ENCODE measurements around the gene HES5.
"Not testable (repeated sequence)": the region's sequence is repeated elsewhere in the genome, so short reads cannot be mapped to it uniquely, and the experiment has no call there.

Gene HES5

DNA sequence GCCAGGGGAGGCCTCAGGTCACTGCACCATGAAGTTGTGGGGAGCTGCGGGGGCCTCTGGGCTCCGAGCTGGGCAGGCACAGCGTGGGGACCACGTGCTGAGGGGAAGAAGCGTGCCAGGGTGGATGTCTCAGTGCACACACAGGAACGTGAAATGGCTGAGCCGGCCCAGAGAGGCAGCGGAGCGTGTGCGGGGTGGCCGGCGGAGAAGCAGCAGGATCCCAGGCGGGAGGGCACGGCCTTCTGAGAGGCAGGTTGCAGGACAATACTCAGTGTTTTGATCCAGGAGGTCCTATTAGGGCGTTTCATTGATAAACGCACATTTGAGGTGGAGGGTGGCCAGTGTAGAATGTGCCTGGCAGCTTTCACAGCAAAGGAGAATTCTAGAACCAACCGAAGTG, 39.0 kb upstream of the HES5 start:
- no peaks in the 10 kb centered on the region for H3K27me3 ChIP-seq (replicated peaks; ENCODE audit: control insufficient read depth, insufficient read depth, low read length, poor library complexity, severe bottlenecking)
- no peak overlapping the region for H3K4me3 ChIP-seq (ENCODE audit: insufficient read depth, low read depth, low read length, poor library complexity, severe bottlenecking)
- no peak for DNase-seq
- no peaks in the 10 kb centered on the region for H3K9me3 ChIP-seq (ENCODE audit: control insufficient read depth, low read length)
- peaks cover under 1% of the 10 kb centered on the region for H3K36me3 ChIP-seq (ENCODE audit: control insufficient read depth, insufficient read depth, low read length)
- H3K4me1 ChIP-seq (ENCODE audit: control insufficient read depth, insufficient read depth, low read length, poor library complexity, severe bottlenecking) = no peaks in the 10 kb centered on the region
- no peak overlapping the region for H3K27ac ChIP-seq (ENCODE audit: insufficient read depth, low read length, poor library complexity, severe bottlenecking)

DNA sequence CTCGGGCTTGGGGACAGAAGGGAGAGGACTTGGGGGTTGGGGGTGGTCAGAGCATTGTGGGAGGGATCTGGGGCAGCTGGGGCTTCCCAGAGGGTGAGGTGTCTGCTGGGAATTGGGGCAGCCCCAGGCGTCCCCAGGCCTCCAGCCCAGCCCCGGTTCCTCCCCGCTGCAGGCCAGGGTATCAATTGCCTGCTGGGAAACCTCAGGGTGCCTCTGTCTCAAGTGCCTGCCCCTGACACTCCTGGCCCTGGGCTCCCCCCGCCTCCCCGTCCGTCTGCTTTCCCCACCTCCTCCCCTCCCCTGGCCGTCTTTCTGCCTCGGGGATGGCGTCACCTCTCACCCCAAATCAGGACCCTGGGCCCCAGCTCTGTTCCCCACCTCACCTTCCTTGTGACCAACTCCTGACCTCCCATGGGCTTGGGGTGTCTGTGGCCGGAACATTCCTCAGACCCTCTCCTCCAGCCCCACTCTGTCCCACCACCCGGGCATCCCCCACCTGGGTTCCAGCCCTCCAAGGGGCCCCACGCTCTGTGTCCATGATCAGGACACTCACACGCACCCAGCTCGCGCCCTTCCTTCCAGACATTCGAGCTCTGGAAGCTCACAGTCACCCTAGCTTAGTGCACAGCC, 38.2 kb upstream of the HES5 start:
- not testable (repeated sequence) for H3K4me3 ChIP-seq (ENCODE audit: insufficient read depth, low read depth, low read length, poor library complexity, severe bottlenecking); H3K27ac ChIP-seq (ENCODE audit: insufficient read depth, low read length, poor library complexity, severe bottlenecking); H3K4me1 ChIP-seq (ENCODE audit: control insufficient read depth, insufficient read depth, low read length, poor library complexity, severe bottlenecking); H3K27me3 ChIP-seq (replicated peaks; ENCODE audit: control insufficient read depth, insufficient read depth, low read length, poor library complexity, severe bottlenecking); H3K36me3 ChIP-seq (ENCODE audit: control insufficient read depth, insufficient read depth, low read length); H3K9me3 ChIP-seq (ENCODE audit: control insufficient read depth, low read length); DNase-seq

DNA sequence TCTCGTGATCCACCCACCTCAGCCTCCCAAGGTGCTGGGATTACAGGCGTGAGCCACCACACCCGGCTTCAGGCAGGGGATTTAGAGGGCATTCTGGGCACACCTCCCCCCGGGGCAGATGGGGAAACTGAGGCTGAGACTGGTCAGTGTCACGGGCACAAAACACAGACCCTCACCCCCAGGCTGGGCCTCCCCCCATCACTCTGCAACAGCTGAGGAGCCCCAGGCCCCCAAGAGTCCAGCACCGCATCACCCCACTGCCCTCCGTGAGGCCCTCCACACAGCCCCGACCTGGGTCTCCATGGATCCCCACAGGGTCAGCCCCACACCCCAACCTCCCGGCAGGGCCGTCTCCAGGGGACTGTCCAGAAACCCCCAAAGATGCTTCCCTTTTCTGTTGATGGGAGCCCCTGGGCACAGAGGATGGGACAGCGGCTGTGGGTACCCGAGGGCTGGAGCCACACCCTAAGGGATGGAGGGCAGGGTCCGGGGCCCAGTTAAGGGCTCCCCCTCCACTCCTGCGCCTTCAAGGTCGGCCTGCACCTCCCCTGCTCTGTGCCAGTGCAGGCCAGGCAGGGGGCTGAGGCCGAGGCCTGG, 37.1 kb upstream of the HES5 start:
- DNase-seq = no peak
- H3K4me3 ChIP-seq (ENCODE audit: insufficient read depth, low read depth, low read length, poor library complexity, severe bottlenecking) = no peak overlapping the region
- H3K4me1 ChIP-seq (ENCODE audit: control insufficient read depth, insufficient read depth, low read length, poor library complexity, severe bottlenecking) = no peaks in the 10 kb centered on the region
- no peaks in the 10 kb centered on the region for H3K27me3 ChIP-seq (replicated peaks; ENCODE audit: control insufficient read depth, insufficient read depth, low read length, poor library complexity, severe bottlenecking)
- peaks cover 18% of the 10 kb centered on the region for H3K36me3 ChIP-seq (ENCODE audit: control insufficient read depth, insufficient read depth, low read length)
- H3K9me3 ChIP-seq (ENCODE audit: control insufficient read depth, low read length) = no peaks in the 10 kb centered on the region
- H3K27ac ChIP-seq (ENCODE audit: insufficient read depth, low read length, poor library complexity, severe bottlenecking) = no peak overlapping the region

DNA sequence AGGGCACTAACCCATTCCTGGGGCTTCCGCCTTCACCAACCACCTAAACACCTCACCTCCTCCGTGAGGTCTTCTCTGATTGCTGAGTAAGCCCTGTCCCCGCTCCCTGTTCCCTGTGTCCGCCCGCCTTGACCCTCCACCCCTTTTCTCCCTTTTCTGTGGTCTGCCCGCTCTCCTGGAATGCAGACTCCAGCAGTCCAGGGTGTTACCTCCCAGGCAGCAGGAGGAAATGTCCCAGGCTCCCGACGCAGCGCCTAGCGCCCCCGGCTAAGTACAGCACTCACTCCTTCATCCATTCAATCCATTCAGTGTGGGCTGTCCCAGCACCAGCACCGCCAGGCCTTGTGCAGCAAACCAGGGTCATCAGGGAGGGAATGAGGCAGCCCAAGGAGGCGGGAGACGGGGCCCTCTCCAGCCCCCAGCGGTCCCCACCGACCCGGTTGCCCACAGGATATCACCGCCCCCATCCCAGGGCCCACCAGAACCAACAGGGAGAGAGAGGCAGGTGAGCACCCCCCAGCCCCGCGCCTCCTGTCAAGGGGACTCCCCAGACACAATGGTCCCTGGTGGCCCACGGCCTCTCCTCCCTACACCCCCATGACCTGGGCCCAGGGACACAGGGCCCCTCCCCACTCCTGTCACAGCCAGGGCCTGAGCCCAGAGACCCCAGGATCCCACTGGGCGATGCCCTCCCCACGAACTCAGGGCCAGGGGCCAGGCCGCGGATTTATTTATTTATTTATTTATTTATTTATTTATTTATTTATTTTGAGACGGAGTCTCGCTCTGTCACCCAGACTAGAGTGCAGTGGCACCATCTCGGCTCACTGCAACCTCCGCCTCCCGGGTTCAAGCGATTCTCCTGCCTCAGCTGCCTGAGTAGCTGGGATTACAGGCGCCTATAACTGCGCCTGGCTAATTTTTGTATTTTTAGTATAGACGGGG, 36.3 kb upstream of the HES5 start:
- Histone ChIP-seq H3K36me3 (ENCODE audit: control insufficient read depth, insufficient read depth, low read length) (peaks cover 26% of the 10 kb centered on the region), H3K27ac (ENCODE audit: insufficient read depth, low read length, poor library complexity, severe bottlenecking) (no peak overlapping the region), H3K27me3 (replicated peaks; ENCODE audit: control insufficient read depth, insufficient read depth, low read length, poor library complexity, severe bottlenecking) (no peaks in the 10 kb centered on the region), H3K9me3 (ENCODE audit: control insufficient read depth, low read length) (no peaks in the 10 kb centered on the region), H3K4me3 (ENCODE audit: insufficient read depth, low read depth, low read length, poor library complexity, severe bottlenecking) (no peak overlapping the region), H3K4me1 (ENCODE audit: control insufficient read depth, insufficient read depth, low read length, poor library complexity, severe bottlenecking) (no peaks in the 10 kb centered on the region)
- DNase-seq = no peak

DNA sequence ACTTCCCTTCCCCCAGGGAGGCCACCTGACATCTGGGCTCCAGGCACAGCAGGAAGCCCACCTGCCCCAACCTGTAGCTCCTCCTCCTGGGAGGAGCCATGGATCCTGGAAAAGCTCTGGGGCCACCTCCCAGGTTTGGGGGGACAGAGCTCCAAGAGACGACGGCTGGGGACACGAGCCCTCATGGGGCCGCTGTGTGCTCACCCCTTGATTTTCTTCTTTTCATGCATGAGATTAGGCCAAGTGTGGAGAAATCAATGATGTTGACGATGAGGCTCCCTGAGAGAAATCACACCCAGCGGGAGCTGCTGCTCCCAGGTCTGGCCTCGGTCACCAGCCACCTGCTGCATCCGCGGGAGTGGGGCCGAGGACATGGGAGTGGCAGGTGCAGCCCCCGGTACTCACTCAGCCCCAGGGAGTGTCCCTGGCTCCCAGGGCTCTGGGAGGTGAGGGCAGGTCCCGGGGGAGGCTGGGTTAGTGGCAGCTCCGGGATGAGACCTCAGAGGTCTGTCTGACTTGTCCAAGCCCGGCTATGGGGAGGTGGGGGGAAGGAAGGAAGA, 34.8 kb upstream of the HES5 start:
- no peak for DNase-seq
- H3K27ac ChIP-seq (ENCODE audit: insufficient read depth, low read length, poor library complexity, severe bottlenecking) = no peak overlapping the region
- no peak overlapping the region for H3K4me3 ChIP-seq (ENCODE audit: insufficient read depth, low read depth, low read length, poor library complexity, severe bottlenecking)
- peaks cover 38% of the 10 kb centered on the region for H3K36me3 ChIP-seq (ENCODE audit: control insufficient read depth, insufficient read depth, low read length)
- no peaks in the 10 kb centered on the region for H3K27me3 ChIP-seq (replicated peaks; ENCODE audit: control insufficient read depth, insufficient read depth, low read length, poor library complexity, severe bottlenecking)
- H3K9me3 ChIP-seq (ENCODE audit: control insufficient read depth, low read length) = no peaks in the 10 kb centered on the region
- no peaks in the 10 kb centered on the region for H3K4me1 ChIP-seq (ENCODE audit: control insufficient read depth, insufficient read depth, low read length, poor library complexity, severe bottlenecking)

DNA sequence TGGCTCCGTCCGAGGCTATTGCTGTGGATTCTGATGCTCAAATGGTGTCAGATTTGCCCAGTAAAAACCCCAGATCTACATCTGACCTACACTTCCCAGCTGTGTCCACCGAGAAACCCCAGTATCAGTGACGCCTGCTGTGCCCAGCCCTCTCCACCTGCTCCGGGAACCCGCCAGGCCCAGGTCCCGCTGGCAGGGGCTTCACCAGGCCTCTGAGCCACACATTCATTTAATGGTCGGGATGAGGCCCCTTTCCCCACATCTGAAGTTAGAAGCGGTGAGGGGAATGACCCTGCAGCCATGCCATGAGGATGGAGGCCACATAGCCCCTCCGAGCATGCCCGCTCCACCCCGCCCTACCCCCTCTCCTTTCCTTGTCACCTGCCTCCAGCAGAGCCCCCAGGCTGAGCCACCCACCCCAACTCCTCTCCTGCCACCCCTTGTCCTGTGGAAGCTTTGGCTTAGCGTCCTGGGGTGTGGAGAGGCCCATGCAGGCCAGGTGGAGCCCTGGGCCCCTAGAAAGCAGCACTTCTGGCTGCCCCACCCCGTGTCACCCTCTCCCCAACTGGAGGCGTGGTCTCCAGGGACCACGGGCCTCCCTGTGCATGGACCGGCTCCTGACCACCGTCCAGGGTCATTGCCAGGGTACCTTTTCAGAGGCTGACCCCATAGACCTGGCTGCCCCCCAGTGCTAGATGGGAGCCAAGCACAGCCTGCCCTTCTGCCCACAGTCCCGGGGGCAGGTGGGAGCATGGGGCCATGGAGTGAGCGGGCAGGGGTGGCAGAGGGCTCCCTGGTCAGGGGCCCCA, 34.1 kb upstream of the HES5 start:
- DNase-seq = no peak
- Histone ChIP-seq H3K9me3 (ENCODE audit: control insufficient read depth, low read length) (no peaks in the 10 kb centered on the region), H3K4me1 (ENCODE audit: control insufficient read depth, insufficient read depth, low read length, poor library complexity, severe bottlenecking) (no peaks in the 10 kb centered on the region), H3K27ac (ENCODE audit: insufficient read depth, low read length, poor library complexity, severe bottlenecking) (no peak overlapping the region), H3K36me3 (ENCODE audit: control insufficient read depth, insufficient read depth, low read length) (peaks cover 43% of the 10 kb centered on the region), H3K27me3 (replicated peaks; ENCODE audit: control insufficient read depth, insufficient read depth, low read length, poor library complexity, severe bottlenecking) (no peaks in the 10 kb centered on the region), H3K4me3 (ENCODE audit: insufficient read depth, low read depth, low read length, poor library complexity, severe bottlenecking) (no peak overlapping the region)

DNA sequence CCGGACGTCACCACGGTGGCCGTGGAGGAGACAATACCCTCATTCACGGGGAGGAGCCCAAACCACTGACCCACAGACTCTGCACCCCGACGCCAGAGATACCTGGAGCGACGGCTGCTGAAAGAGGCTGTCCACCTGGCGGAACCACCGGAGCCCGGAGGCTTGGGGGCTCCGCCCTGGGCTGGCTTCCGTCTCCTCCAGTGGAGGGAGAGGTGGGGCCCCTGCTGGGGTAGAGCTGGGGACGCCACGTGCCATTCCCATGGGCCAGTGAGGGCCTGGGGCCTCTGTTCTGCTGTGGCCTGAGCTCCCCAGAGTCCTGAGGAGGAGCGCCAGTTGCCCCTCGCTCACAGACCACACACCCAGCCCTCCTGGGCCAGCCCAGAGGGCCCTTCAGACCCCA, 33.1 kb upstream of the HES5 start:
- Histone ChIP-seq H3K36me3 (ENCODE audit: control insufficient read depth, insufficient read depth, low read length) (peaks cover 50% of the 10 kb centered on the region), H3K4me3 (ENCODE audit: insufficient read depth, low read depth, low read length, poor library complexity, severe bottlenecking) (no peak overlapping the region), H3K27me3 (replicated peaks; ENCODE audit: control insufficient read depth, insufficient read depth, low read length, poor library complexity, severe bottlenecking) (no peaks in the 10 kb centered on the region), H3K4me1 (ENCODE audit: control insufficient read depth, insufficient read depth, low read length, poor library complexity, severe bottlenecking) (peaks cover 9% of the 10 kb centered on the region), H3K9me3 (ENCODE audit: control insufficient read depth, low read length) (no peaks in the 10 kb centered on the region), H3K27ac (ENCODE audit: insufficient read depth, low read length, poor library complexity, severe bottlenecking) (no peak overlapping the region)
- DNase-seq = no peak

DNA sequence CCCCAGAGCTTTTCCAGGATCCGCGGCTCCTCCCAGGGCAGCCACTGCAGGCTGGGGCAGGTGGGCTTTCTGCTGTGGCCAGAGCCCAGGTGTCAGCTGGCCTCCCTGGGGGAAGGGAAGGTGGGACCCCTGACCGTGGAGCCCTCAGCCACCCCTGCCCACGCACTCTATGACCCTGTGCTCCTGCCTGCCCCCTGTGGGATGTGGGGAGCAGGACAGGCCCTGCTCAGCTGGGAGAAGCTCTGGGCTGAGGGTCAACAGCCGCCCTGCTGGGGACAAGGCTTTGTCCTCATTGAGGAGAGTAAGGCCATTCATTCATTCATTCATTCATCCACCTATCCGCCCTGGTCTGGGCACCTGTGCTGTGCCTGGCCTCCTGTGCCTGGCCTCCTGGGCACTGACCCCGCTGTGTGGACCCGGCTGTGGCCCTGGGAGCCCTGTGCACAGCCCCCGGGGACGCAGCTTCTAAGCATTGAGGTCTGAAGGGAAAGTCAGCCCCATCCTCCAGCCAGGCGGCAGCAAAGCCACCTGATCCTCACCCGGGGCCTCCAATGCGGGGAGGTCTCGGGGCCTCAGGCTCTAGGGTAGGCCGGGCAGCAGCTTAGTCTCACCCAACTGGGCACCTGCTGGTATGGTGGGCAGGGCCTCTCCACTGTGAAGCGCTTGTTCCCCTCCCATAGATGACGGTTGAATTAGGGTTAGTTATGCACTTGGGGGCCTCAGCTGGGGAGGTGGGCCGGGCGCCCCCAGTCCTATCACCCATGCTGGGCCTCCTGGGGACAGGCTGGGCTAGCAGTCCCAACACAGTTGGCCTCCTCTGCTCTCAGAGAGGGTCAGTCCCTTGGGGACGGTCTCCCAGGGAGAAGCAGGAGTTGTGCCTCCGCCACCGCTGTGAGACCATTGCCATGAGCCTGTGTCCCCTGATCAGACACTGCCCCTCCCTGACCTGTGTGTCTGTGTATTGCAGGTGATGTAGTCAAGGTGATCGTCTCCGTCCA, 32.1 kb upstream of the HES5 start:
- Histone ChIP-seq H3K27me3 (replicated peaks; ENCODE audit: control insufficient read depth, insufficient read depth, low read length, poor library complexity, severe bottlenecking) (no peaks in the 10 kb centered on the region), H3K4me3 (ENCODE audit: insufficient read depth, low read depth, low read length, poor library complexity, severe bottlenecking) (no peak overlapping the region), H3K36me3 (ENCODE audit: control insufficient read depth, insufficient read depth, low read length) (peaks cover 52% of the 10 kb centered on the region), H3K9me3 (ENCODE audit: control insufficient read depth, low read length) (no peaks in the 10 kb centered on the region), H3K27ac (ENCODE audit: insufficient read depth, low read length, poor library complexity, severe bottlenecking) (no peak overlapping the region), H3K4me1 (ENCODE audit: control insufficient read depth, insufficient read depth, low read length, poor library complexity, severe bottlenecking) (peaks cover 19% of the 10 kb centered on the region)
- no peak for DNase-seq

DNA sequence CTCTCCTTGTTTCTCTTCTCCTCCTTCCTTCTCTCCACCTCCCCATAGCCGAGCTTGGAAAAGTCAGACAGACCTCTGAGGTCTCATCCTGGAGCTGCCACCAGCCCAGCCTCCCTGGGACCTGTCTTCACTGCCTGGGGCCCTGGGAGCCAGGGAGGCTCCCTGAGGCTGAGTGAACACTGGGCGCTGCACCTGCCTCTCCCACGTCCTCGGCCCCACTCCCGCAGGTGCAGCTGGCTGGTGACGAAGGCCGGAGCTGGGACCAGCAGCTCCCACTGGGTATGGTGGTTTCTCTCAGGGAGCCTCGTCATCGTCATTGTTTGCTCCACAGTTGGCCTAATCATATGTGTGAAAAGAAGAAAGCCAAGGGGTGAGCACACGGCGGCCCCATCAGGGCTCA, 31.4 kb upstream of the HES5 start:
- Histone ChIP-seq H3K27ac (ENCODE audit: insufficient read depth, low read length, poor library complexity, severe bottlenecking) (no peak overlapping the region), H3K9me3 (ENCODE audit: control insufficient read depth, low read length) (no peaks in the 10 kb centered on the region), H3K4me1 (ENCODE audit: control insufficient read depth, insufficient read depth, low read length, poor library complexity, severe bottlenecking) (peaks cover 25% of the 10 kb centered on the region), H3K27me3 (replicated peaks; ENCODE audit: control insufficient read depth, insufficient read depth, low read length, poor library complexity, severe bottlenecking) (no peaks in the 10 kb centered on the region), H3K4me3 (ENCODE audit: insufficient read depth, low read depth, low read length, poor library complexity, severe bottlenecking) (no peak overlapping the region), H3K36me3 (ENCODE audit: control insufficient read depth, insufficient read depth, low read length) (peaks cover 52% of the 10 kb centered on the region)
- no peak for DNase-seq
